HG02884 (cell line): ENCODE measurements around the gene RBPJ.

Experiments used
- ATAC-seq: cut with Tn5 transposase; IDR thresholded peaks from one replicate; pipeline ENCODE4 v1.9.1; 2021; ENCODE audit warnings: mild to moderate bottlenecking, moderate library complexity; ENCODE audit not compliant: unreplicated experiment

RBPJ gene

GRCh38 chr4:26484032-26484515, 163.3 kb downstream of the RBPJ start:
- no peak for ATAC-seq

- no peak for ATAC-seq
Measured at GRCh38 chr4:26484516-26484915, 163.7 kb downstream of the RBPJ start.
